HepG2 (cell line): ENCODE measurements around the gene EMILIN3. TPM values are rescaled to one million over a fixed set of nuclear protein-coding genes. Genes with fewer than 3 reads are reported as not detected.

Experiments used
- ATAC-seq: fragments of 200-7000 bp; cut with Tn5 transposase; 3 replicates; pipeline ENCODE4 v1.9.1; 2020; ENCODE audit warnings: mild to moderate bottlenecking, moderate library complexity
- BruUV-seq: library from RNA; stranded (reverse); fragments of 400-500 nt; replicated peaks from 2 replicates; lab custom pipeline; 2021; lab: Mats Ljungman, UMichigan
- CTCF ChIA-PET: fragments of 300-600 bp; formaldehyde crosslinking; extraction: SDS; loops from one replicate; lab custom pipeline; 2021; ENCODE audit warnings: low total read pairs, inconsistent platforms, low intra/inter-chr PET ratio; lab: Yijun Ruan, JAX
- POLR2A ChIA-PET: fragments of 350-600 bp; sonication (Branson Sonifier 250); formaldehyde crosslinking; loops from one replicate; lab custom pipeline; 2020; ENCODE audit warnings: antibody characterized with exemption, inconsistent platforms; lab: Yijun Ruan, JAX
- DNase-seq: peaks from one replicate; pipeline ENCODE4 v3.0.0-alpha.2; 2015; ENCODE audit warnings: low spot score
- FAIRE-seq: peaks from 3 replicates; lab custom pipeline; 2011; peaks lifted over from hg19 to GRCh38; lab: Jason Lieb, UNC
- H2AFZ ChIP-seq: one replicate; pipeline ENCODE4 v1.6.1; 2011; ENCODE audit warnings: low read length, inconsistent platforms
- H3K27ac ChIP-seq: fragments of 300-600 bp; 3 replicates; pipeline ENCODE4 v1.8.0; 2011; ENCODE audit warnings: mixed run types, mild to moderate bottlenecking, mixed read lengths, low read length, inconsistent platforms; ENCODE audit not compliant: insufficient read depth; ENCODE audit errors: extremely low read length
- H3K27me3 ChIP-seq, 2 experiments: fragments of 200-600 bp in 1 of 2; 2 replicates in 1 of 2; 3 replicates in 1 of 2; pipeline versions ENCODE4 v1.6.0 to v1.8.0; 2011; ENCODE audit warnings: low read length in 2 of 2, mild to moderate bottlenecking in 2 of 2, moderate library complexity in 2 of 2, inconsistent platforms in 1 of 2; ENCODE audit not compliant: insufficient read depth in 2 of 2, control insufficient read depth in 1 of 2
- H3K36me3 ChIP-seq, 2 experiments: fragments of 200-600 bp in 1 of 2; replicated peaks in 1 of 2; 2 replicates in 1 of 2; 3 replicates in 1 of 2; pipeline versions ENCODE4 v1.5.1 to v1.8.0; 2011; ENCODE audit warnings: low read length in 2 of 2, inconsistent platforms in 1 of 2; ENCODE audit not compliant: insufficient read depth in 2 of 2, control insufficient read depth in 1 of 2
- H3K4me1 ChIP-seq: 2 replicates; pipeline ENCODE4 v1.5.1; 2012; ENCODE audit warnings: low read length, inconsistent platforms; ENCODE audit not compliant: insufficient read depth
- H3K4me2 ChIP-seq: 2 replicates; pipeline ENCODE4 v1.6.0; 2011; ENCODE audit warnings: low read depth, low read length, inconsistent platforms
- H3K4me3 ChIP-seq, 3 experiments: fragments of 200-600 bp in 1 of 3; sonication (generic), shearing (Covaris generic) in 1 of 3; replicated peaks in 1 of 3; 2 replicates each; pipeline ENCODE4 v1.5.1; 2011 to 2016; ENCODE audit warnings: low read length in 3 of 3, inconsistent platforms in 2 of 3, low read depth in 2 of 3, mild to moderate bottlenecking in 2 of 3, control low read depth in 1 of 3, mixed read lengths in 1 of 3; ENCODE audit not compliant: insufficient read depth in 1 of 3
- H3K79me2 ChIP-seq: one replicate; pipeline ENCODE4 v1.6.1; 2011; ENCODE audit warnings: low read length, inconsistent platforms; ENCODE audit not compliant: insufficient read depth
- H3K9ac ChIP-seq: 2 replicates; pipeline ENCODE4 v1.6.0; 2011; ENCODE audit warnings: mild to moderate bottlenecking, low read depth, low read length, inconsistent platforms; ENCODE audit not compliant: insufficient read depth
- H3K9me3 ChIP-seq: 2 replicates; pipeline ENCODE4 v1.5.1; 2012; ENCODE audit warnings: mild to moderate bottlenecking, low read length
- H4K20me1 ChIP-seq: 2 replicates; pipeline ENCODE4 v1.6.0; 2011; ENCODE audit warnings: inconsistent platforms, mild to moderate bottlenecking, low read length, moderate library complexity; ENCODE audit not compliant: insufficient read depth
- DNMT3B ChIP-seq: conservative IDR thresholded peaks from 2 replicates; pipeline ENCODE4 v1.6.1; 2016; ENCODE audit warnings: missing biosample characterization, control low read depth
- EP300 ChIP-seq, 3 experiments: sonication (generic) in 1 of 3; formaldehyde crosslinking in 1 of 3; IDR thresholded peaks; 2 replicates each; pipeline versions ENCODE4 v1.5.1 to v1.6.1; 2011 to 2020; ENCODE audit warnings: low read depth in 2 of 3, low read length in 2 of 3, borderline replicate concordance in 1 of 3, improper control_type of control experiment in 1 of 3, mild to moderate bottlenecking in 1 of 3, missing genetic modification reagents in 1 of 3, moderate library complexity in 1 of 3
- KLF9 ChIP-seq: IDR thresholded peaks from 2 replicates; pipeline ENCODE4 v1.6.1; 2016; ENCODE audit warnings: low read depth
- MLX ChIP-seq: IDR thresholded peaks from 2 replicates; pipeline ENCODE4 v1.6.1; 2016
- POLR2AphosphoS2 ChIP-seq: IDR thresholded peaks from 2 replicates; pipeline ENCODE4 v1.6.1; 2011; ENCODE audit warnings: low read depth, low read length, improper control_type of control experiment
- RBFOX2 ChIP-seq: fragments of 200-400 bp; formaldehyde crosslinking; IDR thresholded peaks from 2 replicates; pipeline ENCODE4 v1.6.1; 2017; ENCODE audit warnings: low read depth, mild to moderate bottlenecking, low read length
- ZMYM3 ChIP-seq: sonication (generic); formaldehyde crosslinking; IDR thresholded peaks from 2 replicates; pipeline ENCODE4 v1.5.1; 2020; ENCODE audit warnings: mild to moderate bottlenecking, missing genetic modification reagents
- ZNF225 ChIP-seq: sonication (generic); formaldehyde crosslinking; IDR thresholded peaks from 2 replicates; pipeline ENCODE4 v1.4.0; 2020; ENCODE audit warnings: mild to moderate bottlenecking, missing genetic modification reagents
- ZNF629 ChIP-seq: sonication (generic); formaldehyde crosslinking; conservative IDR thresholded peaks from 2 replicates; pipeline ENCODE4 v1.5.0; 2020; ENCODE audit warnings: missing genetic modification reagents
- ZNF703 ChIP-seq: sonication (generic); formaldehyde crosslinking; IDR thresholded peaks from 2 replicates; pipeline ENCODE4 v1.5.1; 2020; ENCODE audit warnings: missing genetic modification reagents, mild to moderate bottlenecking, moderate library complexity, borderline replicate concordance
- ZNF768 ChIP-seq: sonication (generic); formaldehyde crosslinking; IDR thresholded peaks from 2 replicates; pipeline ENCODE4 v1.4.0; 2020; ENCODE audit warnings: missing genetic modification reagents
- ZNF83 ChIP-seq: sonication (generic); formaldehyde crosslinking; IDR thresholded peaks from 2 replicates; pipeline ENCODE4 v1.4.0; 2020; ENCODE audit warnings: missing genetic modification reagents, mild to moderate bottlenecking, borderline replicate concordance
- ZSCAN20 ChIP-seq: sonication (generic); formaldehyde crosslinking; IDR thresholded peaks from 2 replicates; pipeline ENCODE4 v1.4.0; 2020; ENCODE audit warnings: missing genetic modification reagents, mild to moderate bottlenecking, borderline replicate concordance
- WGBS: methylation state at CpG from one replicate; pipeline ENCODE4 v1.1.6; 2017; ENCODE audit warnings: low lambda C conversion rate; 5-methylcytosine and 5-hydroxymethylcytosine counted together
- in situ Hi-C: cut with HindIII; loops from 2 replicates; pipeline ENCODE4 v1.10.0; 2017; ENCODE audit warnings: low pct_unique_long_range_greater_than_20kb; ENCODE audit not compliant: extremely low pct_ligation_motif_present
- intact Hi-C: fragments of 100-400 bp; cut with micrococcal nuclease; formaldehyde crosslinking; loops from one replicate; pipeline ENCODE4 v1.10.0; 2022; ENCODE audit not compliant: unreplicated experiment
- polyA plus RNA-seq, 8 experiments: library from polyadenylated mRNA; depleted of rRNA in 3 of 8; stranded (reverse) in 7 of 8; unstranded in 1 of 8; fragments of >200 nt; fragmentation: Illumina TruSeq in 4 of 8; extraction: Trizol in 4 of 8; gene quantifications; 2 replicates each; pipeline versions ENCODE4 v1.2.1 to v1.2.3, GENCODE V29; 2011 to 2016; ENCODE audit warnings: low read depth in 4 of 8, missing spikeins in 1 of 8, mixed read lengths in 1 of 8; ENCODE audit not compliant: insufficient read depth in 1 of 8
- total RNA-seq, 5 experiments: library from RNA; depleted of rRNA; stranded (reverse); fragments of >200 nt; fragmentation: Illumina TruSeq; extraction: Trizol; gene quantifications; 2 replicates each; pipeline ENCODE4 v1.2.3, GENCODE V29; 2016; ENCODE audit warnings: low read depth in 1 of 5
- TF ChIP-seq, protein P1 (sequence below): sonication (generic); formaldehyde crosslinking; IDR thresholded peaks from 2 replicates; pipeline ENCODE4 v1.4.0; 2020; ENCODE audit warnings: mild to moderate bottlenecking, low read depth, missing genetic modification reagents

Gene EMILIN3
- total and polyA plus RNA-seq, 2 of the 13 experiments (the other 11 are each of a cell fraction or from before 2014, with no cell fraction given) = 0.25 to 0.29 TPM

- CTCF ChIA-PET = no interaction called here
- in situ Hi-C loops (no loop called here), intact Hi-C loops (no loop called here)
- Histone ChIP-seq H3K4me1 (0 out of 2 replicates have a peak, but pooled peaks cover 1% of the 10 kb centered on the region), H3K9ac (no peak overlapping the region), H4K20me1 (0 out of 2 replicates have a peak, but pooled peaks cover 4% of the 10 kb centered on the region), H3K9me3 (no peaks in the 10 kb centered on the region), H2AFZ (no peak overlapping the region), H3K4me3 (no peak overlapping the region), H3K36me3 (peaks cover 8 to 21% of the 10 kb centered on the region in 2 experiments; a peak in 3 of 5 replicates), H3K79me2 (no peaks in the 10 kb centered on the region), H3K27me3 (no peaks in the 10 kb centered on the region), H3K4me2 (no peak overlapping the region), H3K27ac (no peak overlapping the region)
- WGBS = 92% methylated on average over 12 of the region's 13 CpGs
- FAIRE-seq (no peak), ATAC-seq (no peak), DNase-seq (no peak)
- no TSS peak for BruUV-seq
- TF ChIP-seq ZSCAN20 (CRISPR knock-in tag) (no peak), POLR2AphosphoS2 (no peak), EP300 (IDR thresholded peaks at IDR 0.05; ENCODE audit: low read depth in 2 of 2, low read length in 2 of 2) (no peak), EP300 (CRISPR knock-in tag; IDR thresholded peaks at IDR 0.05; ENCODE audit: borderline replicate concordance) (0 out of 2 replicates have a peak, but pooled peaks have one; percentile 10), ZNF768 (peak; percentile 99), RBFOX2 (0 out of 2 replicates have a peak, but pooled peaks have one; percentile 39), ZMYM3 (CRISPR knock-in tag) (peak; percentile 81), DNMT3B (CRISPR knock-in tag) (no peak), ZNF703 (CRISPR knock-in tag) (no peak), ZNF83 (CRISPR knock-in tag) (0 out of 2 replicates have a peak, but pooled peaks have one; percentile 23), KLF9 (CRISPR knock-in tag) (no peak), MLX (no peak), ZNF629 (CRISPR knock-in tag) (no peak), ZNF225 (CRISPR knock-in tag) (0 out of 2 replicates have a peak, but pooled peaks have one; percentile 21)
- TF ChIP-seq, protein P1, sequence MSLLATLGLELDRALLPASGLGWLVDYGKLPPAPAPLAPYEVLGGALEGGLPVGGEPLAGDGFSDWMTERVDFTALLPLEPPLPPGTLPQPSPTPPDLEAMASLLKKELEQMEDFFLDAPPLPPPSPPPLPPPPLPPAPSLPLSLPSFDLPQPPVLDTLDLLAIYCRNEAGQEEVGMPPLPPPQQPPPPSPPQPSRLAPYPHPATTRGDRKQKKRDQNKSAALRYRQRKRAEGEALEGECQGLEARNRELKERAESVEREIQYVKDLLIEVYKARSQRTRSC = no peak
- POLR2A ChIA-PET = no interaction called here
Observed at GRCh38 chr20:41348430-41349172, 18.0 kb downstream of the EMILIN3 start.
